ENCODE measurements around the gene UNKL.

Gene UNKL

GRCh38 chr16:1431497-1432270, 17.2 kb upstream of the UNKL start:
- no peak for DNase-seq (ENCODE audit: low read depth in 2 of 2)

GRCh38 chr16:1430759-1431496, 16.4 kb upstream of the UNKL start, which contains the start of gene PERCC1:
TSS of gene PERCC1 (plus strand) at chr16:1431078. CDS start at chr16:1432594, 1,516 bp downstream.
- no peak for DNase-seq (ENCODE audit: low read depth in 2 of 2)

GRCh38 chr16:1430214-1430758, 15.8 kb upstream of the UNKL start:
- DNase-seq (ENCODE audit: low read depth in 2 of 2) = no peak

- DNase-seq (ENCODE audit: low read depth in 2 of 2) = no peak
Measured at GRCh38 chr16:1429631-1430030, 15.1 kb upstream of the UNKL start.

- DNase-seq (ENCODE audit: low read depth in 2 of 2) = no peak
Measured at GRCh38 chr16:1429012-1429411, 14.5 kb upstream of the UNKL start.

- peak; percentile 43 to 54 for DNase-seq (ENCODE audit: low read depth in 2 of 2)
Measured at GRCh38 chr16:1428511-1428910, 14.0 kb upstream of the UNKL start.

- no peak for DNase-seq (ENCODE audit: low read depth in 2 of 2)
Measured at GRCh38 chr16:1427473-1428461, 13.3 kb upstream of the UNKL start.

GRCh38 chr16:1426734-1427471, 12.4 kb upstream of the UNKL start:
- DNase-seq (ENCODE audit: low read depth in 2 of 2) = no peak

GRCh38 chr16:1425616-1426370, 11.3 kb upstream of the UNKL start:
- DNase-seq (ENCODE audit: low read depth in 2 of 2) = no peak

- no peak for DNase-seq (ENCODE audit: low read depth in 2 of 2)
Measured at GRCh38 chr16:1424028-1424427, 9.5 kb upstream of the UNKL start.

- DNase-seq (ENCODE audit: low read depth in 2 of 2) = no peak
Measured at GRCh38 chr16:1422076-1422475, 7.6 kb upstream of the UNKL start.

- DNase-seq (ENCODE audit: low read depth in 2 of 2) = no peak
Measured at GRCh38 chr16:1420111-1420539, 5.6 kb upstream of the UNKL start.

- DNase-seq (ENCODE audit: low read depth in 2 of 2) = no peak
Measured at GRCh38 chr16:1416521-1416941, 2.0 kb upstream of the UNKL start.

- peak; percentile 54 to 58 for DNase-seq (ENCODE audit: low read depth in 2 of 2)
Measured at GRCh38 chr16:1413684-1414531, 596 bp downstream of the UNKL start.

GRCh38 chr16:1412847-1413246, 1.7 kb downstream of the UNKL start:
- no peak for DNase-seq (ENCODE audit: low read depth in 2 of 2)

- peak; percentile 93 to 97 for DNase-seq (ENCODE audit: low read depth in 2 of 2)
Measured at GRCh38 chr16:1408171-1408837, 6.2 kb downstream of the UNKL start.

- DNase-seq (ENCODE audit: low read depth in 2 of 2) = no peak
Measured at GRCh38 chr16:1407753-1408152, 6.8 kb downstream of the UNKL start.

GRCh38 chr16:1403733-1404132, 10.8 kb downstream of the UNKL start:
- no peak for DNase-seq (ENCODE audit: low read depth in 2 of 2)

- DNase-seq (ENCODE audit: low read depth in 2 of 2) = no peak
Measured at GRCh38 chr16:1403036-1403435, 11.5 kb downstream of the UNKL start.
